ENCODE measurements around the gene AKR1D1. TPM values are rescaled to one million over a fixed set of nuclear protein-coding genes. Genes with fewer than 3 reads are reported as not detected.

The AKR1D1 gene
- total RNA-seq (ENCODE audit: low replicate concordance) = 0.28 TPM in 1 of 2 replicates, not detected in the other

- Histone ChIP-seq H3K4me2 (no peak within 1 kb of the TSS), H3K36me3 (no peaks in the 10 kb centered on the region), H3K27ac (no peak within 1 kb of the TSS), H2AFZ (replicated peaks) (no peak within 1 kb of the TSS), H3K4me3 (no peak within 1 kb of the TSS), H4K20me1 (ENCODE audit: low read depth) (no peaks in the 10 kb centered on the region), H3F3A (ENCODE audit: low read depth) (no peaks in the 10 kb centered on the region), H3K79me2 (ENCODE audit: low read depth) (no peaks in the 10 kb centered on the region), H3K4me1 (no peaks in the 10 kb centered on the region), H3K27me3 (no peaks in the 10 kb centered on the region), H3K9ac (no peak within 1 kb of the TSS), H3K9me3 (ENCODE audit: low read depth) (peaks cover 4% of the 10 kb centered on the region)
- no peak for DNase-seq (ENCODE audit: low spot score)
- Mint-ChIP-seq H3K36me3 (peaks cover 5% of the 10 kb centered on the region), H3K27me3 (ENCODE audit: insufficient read depth, low read depth) (peaks cover 2% of the 10 kb centered on the region), H3K9me3 (peaks cover 20% of the 10 kb centered on the region), H3K4me3 (no peak within 1 kb of the TSS), H3K27ac (no peak within 1 kb of the TSS), H3K4me1 (no peaks in the 10 kb centered on the region)
- TF ChIP-seq CTCF (IDR thresholded peaks at IDR 0.05) = no peak
- TF ChIP-seq EZH2phosphoT487 (IDR thresholded peaks at IDR 0.05) = no peak
- no peak for TF ChIP-seq EZH2 (IDR thresholded peaks at IDR 0.05)
Observed at GRCh38 chr7:138076196-138076595, at the start of gene AKR1D1. Gene AKR1D1, plus strand, starts transcription at chr7:138076459. Its CDS starts 60 bp downstream, at chr7:138076519.

GRCh38 chr7:138027100-138027499 is 49.2 kb upstream of the AKR1D1 start:
- H2AFZ ChIP-seq (replicated peaks) = no peak overlapping the region
- H3F3A ChIP-seq (ENCODE audit: low read depth) = peaks cover 3% of the 10 kb centered on the region
- peaks cover 4% of the 10 kb centered on the region for H3K9me3 ChIP-seq (ENCODE audit: low read depth)
- H3K4me1 ChIP-seq = no peaks in the 10 kb centered on the region
- H3K79me2 ChIP-seq (ENCODE audit: low read depth) = no peaks in the 10 kb centered on the region
- H3K36me3 ChIP-seq = no peaks in the 10 kb centered on the region
- H3K27me3 Mint-ChIP-seq (ENCODE audit: insufficient read depth, low read depth) = peaks cover 2% of the 10 kb centered on the region
- no peak overlapping the region for H3K4me3 ChIP-seq
- peaks cover 17% of the 10 kb centered on the region for H3K9me3 Mint-ChIP-seq
- no peak overlapping the region for H3K9ac ChIP-seq
- TF ChIP-seq EZH2phosphoT487 (IDR thresholded peaks at IDR 0.05) = no peak
- no peak for TF ChIP-seq CTCF (IDR thresholded peaks at IDR 0.05)
- no peak for TF ChIP-seq EZH2 (IDR thresholded peaks at IDR 0.05)
- H3K27ac ChIP-seq = no peak overlapping the region
- H3K27ac Mint-ChIP-seq = no peak overlapping the region
- no peak overlapping the region for H3K4me2 ChIP-seq
- H3K4me3 Mint-ChIP-seq = no peak overlapping the region
- H4K20me1 ChIP-seq (ENCODE audit: low read depth) = no peaks in the 10 kb centered on the region
- no peaks in the 10 kb centered on the region for H3K4me1 Mint-ChIP-seq
- no peak for DNase-seq (ENCODE audit: low spot score)
- H3K27me3 ChIP-seq = no peaks in the 10 kb centered on the region
- peaks cover 4% of the 10 kb centered on the region for H3K36me3 Mint-ChIP-seq

- Histone ChIP-seq H3K79me2 (ENCODE audit: low read depth) (no peaks in the 10 kb centered on the region), H3F3A (ENCODE audit: low read depth) (peaks cover 3% of the 10 kb centered on the region), H3K27ac (no peak overlapping the region), H2AFZ (replicated peaks) (no peak overlapping the region), H3K9ac (no peak overlapping the region), H3K4me1 (peaks cover 5% of the 10 kb centered on the region), H3K4me2 (no peak overlapping the region), H3K27me3 (no peaks in the 10 kb centered on the region), H3K9me3 (ENCODE audit: low read depth) (peaks cover 4% of the 10 kb centered on the region), H4K20me1 (ENCODE audit: low read depth) (no peaks in the 10 kb centered on the region), H3K4me3 (no peak overlapping the region), H3K36me3 (no peaks in the 10 kb centered on the region)
- TF ChIP-seq EZH2 (IDR thresholded peaks at IDR 0.05) (no peak), CTCF (IDR thresholded peaks at IDR 0.05) (no peak), EZH2phosphoT487 (IDR thresholded peaks at IDR 0.05) (no peak)
- peaks cover 2% of the 10 kb centered on the region for H3K27me3 Mint-ChIP-seq (ENCODE audit: insufficient read depth, low read depth)
- H3K9me3 Mint-ChIP-seq = peaks cover 19% of the 10 kb centered on the region
- no peak overlapping the region for H3K4me3 Mint-ChIP-seq
- no peak overlapping the region for H3K27ac Mint-ChIP-seq
- no peak for DNase-seq (ENCODE audit: low spot score)
- peaks cover 4% of the 10 kb centered on the region for H3K36me3 Mint-ChIP-seq
- H3K4me1 Mint-ChIP-seq = no peaks in the 10 kb centered on the region
Observed at GRCh38 chr7:138029126-138029525, 47.1 kb upstream of the AKR1D1 start.

All from neural progenitor cell (in vitro differentiated cells).